Adipocyte (in vitro differentiated cells): ENCODE results near the gene PARD6A.

ENCODE experiments used
- DNase-seq: peaks from one replicate; pipeline ENCODE4 v3.0.0-alpha.2; 2015; ENCODE audit warnings: low read depth
- H3K27me3 ChIP-seq: replicated peaks from 2 replicates; pipeline ENCODE4 v1.7.0; 2013; ENCODE audit warnings: mild to moderate bottlenecking, low read length, moderate library complexity; ENCODE audit not compliant: control insufficient read depth, insufficient read depth
- H3K36me3 ChIP-seq: 2 replicates; pipeline ENCODE4 v1.7.0; 2013; ENCODE audit warnings: low read length, mild to moderate bottlenecking, moderate library complexity; ENCODE audit not compliant: control insufficient read depth, insufficient read depth, severe bottlenecking
- H3K4me1 ChIP-seq: 2 replicates; pipeline ENCODE4 v1.7.0; 2013; ENCODE audit warnings: mild to moderate bottlenecking, low read length, moderate library complexity; ENCODE audit not compliant: control insufficient read depth, insufficient read depth
- H3K4me3 ChIP-seq: 2 replicates; pipeline ENCODE4 v1.7.0; 2013; ENCODE audit warnings: mild to moderate bottlenecking, low read length, moderate library complexity
- H3K9ac ChIP-seq: 2 replicates; pipeline ENCODE4 v1.7.0; 2013; ENCODE audit warnings: mild to moderate bottlenecking, low read length, moderate library complexity
- H3K9me3 ChIP-seq: 2 replicates; pipeline ENCODE4 v1.7.0; 2013; ENCODE audit warnings: mild to moderate bottlenecking, low read length, moderate library complexity; ENCODE audit not compliant: control insufficient read depth

PARD6A gene, protein sequence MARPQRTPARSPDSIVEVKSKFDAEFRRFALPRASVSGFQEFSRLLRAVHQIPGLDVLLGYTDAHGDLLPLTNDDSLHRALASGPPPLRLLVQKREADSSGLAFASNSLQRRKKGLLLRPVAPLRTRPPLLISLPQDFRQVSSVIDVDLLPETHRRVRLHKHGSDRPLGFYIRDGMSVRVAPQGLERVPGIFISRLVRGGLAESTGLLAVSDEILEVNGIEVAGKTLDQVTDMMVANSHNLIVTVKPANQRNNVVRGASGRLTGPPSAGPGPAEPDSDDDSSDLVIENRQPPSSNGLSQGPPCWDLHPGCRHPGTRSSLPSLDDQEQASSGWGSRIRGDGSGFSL

DNA sequence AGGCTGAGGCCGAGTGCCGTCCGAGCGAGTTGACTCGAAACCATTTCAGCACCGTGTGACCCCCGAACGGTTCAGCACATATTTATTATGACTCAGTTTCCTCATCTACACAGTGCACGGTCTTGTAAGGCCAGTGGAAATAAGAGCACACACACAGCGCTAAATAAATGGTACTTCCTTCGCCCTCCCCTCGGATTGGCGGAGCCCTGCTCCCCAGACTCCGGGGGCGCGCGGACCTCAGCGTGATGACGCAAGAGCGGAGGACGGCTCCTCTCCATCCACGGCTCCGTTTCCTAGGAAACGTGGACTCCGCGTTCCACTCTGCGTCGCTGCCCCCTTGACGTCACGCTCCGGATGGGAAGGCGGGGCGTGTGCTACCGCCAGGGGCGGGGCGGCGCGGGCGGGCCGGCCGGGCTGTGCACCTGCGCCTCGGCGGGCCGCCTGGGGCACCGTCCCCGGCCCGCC is at the start of gene PARD6A:
Gene PARD6A, plus strand, starts transcription at position 397 of the 465 bp plus-strand sequence. CDS start 79 bp downstream, outside the sequence.
- Histone ChIP-seq H3K27me3 (no peaks in the 10 kb centered on the region), H3K9me3 (no peaks in the 10 kb centered on the region), H3K9ac (peak within 1 kb of the TSS; percentile 94), H3K36me3 (peaks cover 5% of the 10 kb centered on the region), H3K4me3 (peak within 1 kb of the TSS; percentile 98), H3K4me1 (peaks cover 15% of the 10 kb centered on the region)
- peak; percentile 99 for DNase-seq

GRCh38 chr16:67613808-67614207 is 47.0 kb upstream of the PARD6A start:
- H3K4me1 ChIP-seq: no peaks in the 10 kb centered on the region
- no peak overlapping the region for H3K9ac ChIP-seq
- H3K27me3 ChIP-seq: no peaks in the 10 kb centered on the region
- H3K36me3 ChIP-seq: peaks cover 29% of the 10 kb centered on the region
- no peak for DNase-seq
- H3K4me3 ChIP-seq: no peak overlapping the region
- H3K9me3 ChIP-seq: no peaks in the 10 kb centered on the region

DNA sequence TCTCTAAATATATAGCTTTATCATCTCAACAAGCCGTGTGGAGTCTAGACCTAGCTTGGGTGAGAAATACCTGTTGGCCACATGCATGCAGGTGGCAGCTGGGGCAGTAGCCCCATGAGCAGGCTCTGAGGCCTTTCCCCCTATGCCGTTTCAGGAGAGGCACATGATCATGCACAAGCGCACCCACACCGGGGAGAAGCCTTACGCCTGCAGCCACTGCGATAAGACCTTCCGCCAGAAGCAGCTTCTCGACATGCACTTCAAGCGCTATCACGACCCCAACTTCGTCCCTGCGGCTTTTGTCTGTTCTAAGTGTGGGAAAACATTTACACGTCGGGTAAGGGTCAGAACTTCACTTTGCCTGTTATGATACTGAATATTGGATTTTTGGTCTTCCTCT is 32.5 kb upstream of the PARD6A start:
- Histone ChIP-seq H3K27me3 (no peaks in the 10 kb centered on the region), H3K9ac (no peak overlapping the region), H3K36me3 (peaks cover 48% of the 10 kb centered on the region), H3K4me1 (peaks cover 7% of the 10 kb centered on the region), H3K4me3 (no peak overlapping the region), H3K9me3 (no peaks in the 10 kb centered on the region)
- DNase-seq: no peak

DNA sequence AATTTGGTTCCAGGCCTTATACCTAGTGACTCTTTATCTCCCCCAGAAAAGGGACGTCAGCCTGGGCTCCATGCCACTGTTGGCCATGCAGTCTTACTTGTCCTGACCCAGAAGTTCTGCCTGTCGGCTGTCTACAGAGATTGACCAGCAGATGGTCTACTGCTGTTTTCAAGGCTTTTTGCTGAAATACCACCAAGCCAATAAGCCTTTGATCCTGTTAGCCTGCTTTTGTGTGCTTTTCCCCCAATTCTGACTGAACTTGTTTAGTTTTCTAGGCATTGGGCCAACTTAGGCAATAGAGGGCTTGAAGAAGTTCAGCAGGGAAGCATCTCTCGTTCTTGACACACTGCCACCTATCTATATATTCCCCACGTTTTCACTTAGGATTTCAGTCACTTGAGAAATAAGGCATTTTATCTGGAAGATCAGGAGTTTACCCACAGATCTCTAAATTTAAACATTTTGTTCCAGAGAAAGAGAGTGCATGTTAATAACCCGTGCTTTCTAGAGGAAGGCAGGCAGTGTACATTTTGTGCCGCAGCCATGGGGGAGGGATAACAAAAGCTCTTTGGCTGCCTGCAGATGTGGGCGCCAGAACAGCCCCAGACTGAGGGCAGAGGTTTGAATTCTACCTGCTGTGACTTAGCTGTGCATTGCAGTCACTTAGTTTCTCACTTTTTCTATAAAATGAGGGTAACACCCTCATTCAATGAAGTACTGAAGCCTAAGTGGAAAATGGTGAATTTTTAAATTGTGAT is 28.2 kb upstream of the PARD6A start:
- peaks cover 7% of the 10 kb centered on the region for H3K4me1 ChIP-seq
- no peaks in the 10 kb centered on the region for H3K9me3 ChIP-seq
- H3K36me3 ChIP-seq: peaks cover 51% of the 10 kb centered on the region
- no peaks in the 10 kb centered on the region for H3K27me3 ChIP-seq
- no peak overlapping the region for H3K4me3 ChIP-seq
- no peak overlapping the region for H3K9ac ChIP-seq
- peak; percentile 84 for DNase-seq

GRCh38 chr16:67636713-67637112 is 24.0 kb upstream of the PARD6A start:
- no peaks in the 10 kb centered on the region for H3K27me3 ChIP-seq
- H3K36me3 ChIP-seq: peaks cover 45% of the 10 kb centered on the region
- H3K4me1 ChIP-seq: peaks cover 10% of the 10 kb centered on the region
- no peak overlapping the region for H3K4me3 ChIP-seq
- no peak overlapping the region for H3K9ac ChIP-seq
- H3K9me3 ChIP-seq: no peaks in the 10 kb centered on the region
- DNase-seq: no peak

DNA sequence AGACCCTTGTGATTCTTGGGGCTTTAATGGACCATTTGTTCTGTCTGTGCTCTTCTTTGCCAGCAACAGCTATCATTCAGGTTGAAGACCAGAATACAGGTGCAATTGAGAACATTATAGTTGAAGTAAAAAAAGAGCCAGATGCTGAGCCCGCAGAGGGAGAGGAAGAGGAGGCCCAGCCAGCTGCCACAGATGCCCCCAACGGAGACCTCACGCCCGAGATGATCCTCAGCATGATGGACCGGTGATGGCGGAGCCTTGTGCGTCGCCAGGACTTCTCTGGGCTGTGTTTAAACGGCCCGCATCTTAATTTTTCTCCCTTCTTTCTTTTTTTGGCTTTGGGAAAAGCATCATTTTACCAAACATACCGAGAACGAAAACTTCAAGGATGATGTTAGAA is 23.1 kb upstream of the PARD6A start:
- no peak for DNase-seq
- Histone ChIP-seq H3K36me3 (peaks cover 45% of the 10 kb centered on the region), H3K9me3 (no peaks in the 10 kb centered on the region), H3K9ac (no peak overlapping the region), H3K4me3 (no peak overlapping the region), H3K27me3 (no peaks in the 10 kb centered on the region), H3K4me1 (peaks cover 13% of the 10 kb centered on the region)

GRCh38 chr16:67641779-67642708 is 18.7 kb upstream of the PARD6A start:
- H3K36me3 ChIP-seq: peaks cover 21% of the 10 kb centered on the region
- H3K4me1 ChIP-seq: peaks cover 10% of the 10 kb centered on the region
- no peaks in the 10 kb centered on the region for H3K9me3 ChIP-seq
- H3K27me3 ChIP-seq: peaks cover 22% of the 10 kb centered on the region
- no peak overlapping the region for H3K4me3 ChIP-seq
- H3K9ac ChIP-seq: no peak overlapping the region
- peak; percentile 29 for DNase-seq

GRCh38 chr16:67644038-67644437 is 16.7 kb upstream of the PARD6A start:
- Histone ChIP-seq H3K9me3 (no peaks in the 10 kb centered on the region), H3K9ac (no peak overlapping the region), H3K4me3 (no peak overlapping the region), H3K4me1 (peaks cover 10% of the 10 kb centered on the region), H3K27me3 (peaks cover 34% of the 10 kb centered on the region), H3K36me3 (peaks cover 1% of the 10 kb centered on the region)
- no peak for DNase-seq

DNA sequence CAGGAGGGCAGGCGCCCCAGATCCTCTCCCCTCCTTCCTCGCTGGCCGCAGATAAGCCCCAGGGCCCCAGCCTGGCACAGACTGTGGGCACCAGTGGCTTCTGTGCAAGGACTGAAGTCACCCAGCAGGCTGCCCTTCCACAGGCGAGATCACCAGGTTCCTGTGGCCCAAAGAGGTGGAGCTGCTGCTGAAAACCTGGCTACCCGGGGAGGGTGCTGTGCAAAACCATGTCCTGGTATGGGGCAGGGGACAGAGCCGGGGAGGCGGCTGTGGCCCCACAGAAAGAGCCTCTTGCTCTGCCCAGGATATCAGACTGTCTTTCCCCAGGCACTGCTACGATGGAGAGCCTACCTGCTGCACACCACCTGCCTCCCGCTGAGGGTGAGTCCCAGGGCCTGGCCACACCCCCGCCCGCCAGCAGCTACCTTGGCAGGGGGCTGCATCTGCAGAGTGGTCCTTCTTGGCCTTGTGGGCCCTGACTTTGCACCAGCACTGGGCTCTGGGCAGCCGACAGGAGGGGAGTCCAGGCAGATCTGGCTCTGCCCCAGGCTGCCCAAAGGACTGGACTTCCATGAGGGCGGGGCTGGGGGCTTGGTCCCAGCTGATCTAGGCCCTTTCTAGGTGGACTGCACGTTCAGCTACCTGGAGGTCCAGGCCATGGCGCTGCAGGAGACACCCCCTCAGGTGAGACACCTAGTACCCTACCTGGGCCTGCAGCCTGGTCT is 15.2 kb upstream of the PARD6A start:
- Histone ChIP-seq H3K9me3 (no peaks in the 10 kb centered on the region), H3K4me3 (no peak overlapping the region)
- no peak for DNase-seq

DNA sequence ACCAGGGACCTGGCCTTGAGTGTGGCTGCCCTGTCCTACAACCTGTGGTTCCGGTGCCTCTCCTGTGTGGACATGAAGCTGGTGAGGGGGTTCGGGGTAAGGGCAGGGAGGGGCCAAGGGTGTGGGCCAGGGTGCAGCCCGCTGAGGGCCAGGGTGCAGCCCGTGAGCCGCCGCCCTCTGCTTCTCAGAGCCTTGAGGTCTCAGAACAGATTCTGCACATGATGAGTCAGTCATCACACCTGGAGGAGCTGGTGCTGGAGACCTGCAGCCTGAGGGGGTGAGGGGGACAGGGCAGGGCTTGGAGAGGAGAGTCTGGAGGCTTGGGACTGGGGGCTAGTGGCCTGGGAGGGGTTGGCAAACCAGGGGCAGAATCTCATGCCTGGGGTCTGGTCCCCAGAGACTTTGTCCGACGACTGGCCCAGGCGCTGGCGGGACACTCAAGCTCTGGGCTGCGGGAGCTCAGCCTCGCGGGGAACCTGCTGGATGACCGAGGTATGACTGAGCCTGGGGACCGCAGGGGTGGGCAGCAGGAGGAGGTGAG is 13.6 kb upstream of the PARD6A start:
- H3K9ac ChIP-seq: no peak overlapping the region
- no peak overlapping the region for H3K4me3 ChIP-seq
- peaks cover 59% of the 10 kb centered on the region for H3K27me3 ChIP-seq
- no peaks in the 10 kb centered on the region for H3K36me3 ChIP-seq
- H3K4me1 ChIP-seq: peaks cover 3% of the 10 kb centered on the region
- DNase-seq: no peak
- no peaks in the 10 kb centered on the region for H3K9me3 ChIP-seq

More for the DNA sequence above, 15.2 kb upstream of the PARD6A start:
- no peak overlapping the region for H3K9ac ChIP-seq
- no peaks in the 10 kb centered on the region for H3K36me3 ChIP-seq
- peaks cover 10% of the 10 kb centered on the region for H3K4me1 ChIP-seq
- peaks cover 46% of the 10 kb centered on the region for H3K27me3 ChIP-seq
